Measurements from ENCODE around the gene IL9. TPM values are rescaled to one million over a fixed set of nuclear protein-coding genes. Genes with fewer than 3 reads are reported as not detected.

IL9 gene
- total RNA-seq, 1 experiment from 2014 or later = not detected

- Histone ChIP-seq H3K36me3 (ENCODE audit: insufficient read depth, low read length, poor library complexity, severe bottlenecking) (no peaks in the 10 kb centered on the region), H3K4me3 (ENCODE audit: low read depth, low read length, poor library complexity, severe bottlenecking) (no peak overlapping the region), H3K27me3 (replicated peaks; ENCODE audit: insufficient read depth, low read depth, low read length, poor library complexity) (peaks cover 38% of the 10 kb centered on the region), H3K9me3 (ENCODE audit: low read depth, low read length, poor library complexity, severe bottlenecking) (no peaks in the 10 kb centered on the region), H3K27ac (ENCODE audit: low read depth, low read length, poor library complexity, severe bottlenecking) (no peak overlapping the region), H3K4me1 (ENCODE audit: insufficient read depth, low read length, poor library complexity, severe bottlenecking) (no peaks in the 10 kb centered on the region)
- intact Hi-C loops (cut with micrococcal nuclease; ENCODE audit: unreplicated experiment) = no loop called here
- DNase-seq (ENCODE audit: low spot score) = no peak
- BruUV-seq (replicated peaks) = no TSS peak
- ChIA-PET POLR2A (ENCODE audit: low non-redundant PET) (no interaction called here), CTCF (no interaction called here)
- TF ChIP-seq EZH2 (IDR thresholded peaks at IDR 0.05; ENCODE audit: borderline replicate concordance, low read depth, low read length, poor library complexity, severe bottlenecking) (no peak), CTCF (conservative IDR thresholded peaks at IDR 0.05; ENCODE audit: low read depth, low read length) (no peak)
Observed at GRCh38 chr5:135894789-135895188, 852 bp downstream of the IL9 start.

- no peak overlapping the region for H3K4me3 ChIP-seq (ENCODE audit: low read depth, low read length, poor library complexity, severe bottlenecking)
- H3K27ac ChIP-seq (ENCODE audit: low read depth, low read length, poor library complexity, severe bottlenecking) = no peak overlapping the region
- H3K4me1 ChIP-seq (ENCODE audit: insufficient read depth, low read length, poor library complexity, severe bottlenecking) = no peaks in the 10 kb centered on the region
- DNase-seq (ENCODE audit: low spot score) = peak; percentile 13
- POLR2A ChIA-PET (ENCODE audit: low non-redundant PET) = interaction anchor here (0.7 kb wide), 1 partner anchor 273 kb away, joined by 4 read pairs; no protein-coding TSS in a partner anchor
- no TSS peak for BruUV-seq (replicated peaks)
- intact Hi-C loops (cut with micrococcal nuclease; ENCODE audit: unreplicated experiment) = no loop called here
- H3K36me3 ChIP-seq (ENCODE audit: insufficient read depth, low read length, poor library complexity, severe bottlenecking) = no peaks in the 10 kb centered on the region
- TF ChIP-seq CTCF (conservative IDR thresholded peaks at IDR 0.05; ENCODE audit: low read depth, low read length) = no peak
- no peak for TF ChIP-seq EZH2 (IDR thresholded peaks at IDR 0.05; ENCODE audit: borderline replicate concordance, low read depth, low read length, poor library complexity, severe bottlenecking)
- H3K27me3 ChIP-seq (replicated peaks; ENCODE audit: insufficient read depth, low read depth, low read length, poor library complexity) = peaks cover 33% of the 10 kb centered on the region
- H3K9me3 ChIP-seq (ENCODE audit: low read depth, low read length, poor library complexity, severe bottlenecking) = no peaks in the 10 kb centered on the region
- CTCF ChIA-PET = no interaction called here
Observed at GRCh38 chr5:135894276-135894675, 1.4 kb downstream of the IL9 start.

- BruUV-seq (replicated peaks) = no TSS peak
- CTCF ChIA-PET = interaction anchor here (0.6 to 0.7 kb wide), 2 partner anchors 53 to 105 kb away, joined by 3 read pairs; no protein-coding TSS in a partner anchor
- DNase-seq (ENCODE audit: low spot score) = peak; percentile 49
Observed at GRCh38 chr5:135891791-135892190, 3.9 kb downstream of the IL9 start.

More at GRCh38 chr5:135891791-135892190, 3.9 kb downstream of the IL9 start:
- POLR2A ChIA-PET (ENCODE audit: low non-redundant PET) = interaction anchor here (0.6 kb wide), 1 partner anchor 877 kb away, joined by 5 read pairs; no protein-coding TSS in a partner anchor
- H3K27ac ChIP-seq (ENCODE audit: low read depth, low read length, poor library complexity, severe bottlenecking) = no peak overlapping the region
- peaks cover 16% of the 10 kb centered on the region for H3K27me3 ChIP-seq (replicated peaks; ENCODE audit: insufficient read depth, low read depth, low read length, poor library complexity)
- H3K9me3 ChIP-seq (ENCODE audit: low read depth, low read length, poor library complexity, severe bottlenecking) = no peaks in the 10 kb centered on the region
- H3K4me1 ChIP-seq (ENCODE audit: insufficient read depth, low read length, poor library complexity, severe bottlenecking) = no peaks in the 10 kb centered on the region
- no peak for TF ChIP-seq EZH2 (IDR thresholded peaks at IDR 0.05; ENCODE audit: borderline replicate concordance, low read depth, low read length, poor library complexity, severe bottlenecking)
- peak; percentile 39 for TF ChIP-seq CTCF (conservative IDR thresholded peaks at IDR 0.05; ENCODE audit: low read depth, low read length)
- intact Hi-C loops (cut with micrococcal nuclease; ENCODE audit: unreplicated experiment) = no loop called here
- no peak overlapping the region for H3K4me3 ChIP-seq (ENCODE audit: low read depth, low read length, poor library complexity, severe bottlenecking)
- no peaks in the 10 kb centered on the region for H3K36me3 ChIP-seq (ENCODE audit: insufficient read depth, low read length, poor library complexity, severe bottlenecking)

Data from A673 (cell line).